ENCODE results near the gene MAGEA3. TPM values are rescaled to one million over a fixed set of nuclear protein-coding genes. Genes with fewer than 3 reads are reported as not detected.
"Not testable (repeated sequence)": the region's sequence is repeated elsewhere in the genome, so short reads cannot be mapped to it uniquely, and the experiment has no call there.

Gene MAGEA3
- polyA plus RNA-seq, 4 donors = not detected

DNA sequence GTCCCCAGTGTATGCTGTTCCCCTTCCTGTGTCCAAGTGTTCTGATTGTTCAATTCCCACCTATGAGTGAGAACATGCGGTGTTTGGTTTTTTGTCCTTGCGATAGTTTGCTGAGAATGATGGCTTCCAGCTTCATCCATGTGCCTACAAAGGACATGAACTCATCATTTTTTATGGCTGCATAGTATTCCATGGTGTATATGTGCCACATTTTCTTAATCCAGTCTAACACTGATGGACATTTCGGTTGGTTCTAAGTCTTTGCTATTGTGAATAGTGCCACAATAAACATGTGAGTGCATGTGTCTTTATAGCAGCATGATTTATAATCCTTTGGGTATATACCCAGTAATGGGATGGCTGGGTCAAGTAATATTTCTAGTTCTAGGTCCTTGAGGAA lies 23.9 kb upstream of the MAGEA3 start:
- H3K4me3 ChIP-seq (ENCODE audit: low read depth in 1 of 3, low read length in 3 of 3); H3K36me3 ChIP-seq (ENCODE audit: control insufficient read depth in 3 of 3, insufficient read depth in 2 of 3, low read depth in 1 of 3, low read length in 3 of 3); H3K4me1 ChIP-seq (ENCODE audit: control insufficient read depth in 3 of 3, insufficient read depth in 2 of 3, low read depth in 1 of 3, low read length in 2 of 3); H3K27ac ChIP-seq (ENCODE audit: low read depth in 1 of 3, low read length in 2 of 3); FAIRE-seq; H3K9me3 ChIP-seq (ENCODE audit: control insufficient read depth in 2 of 2, insufficient read depth in 1 of 2, low read depth in 1 of 2, low read length in 1 of 2); DNase-seq; H3K27me3 ChIP-seq (ENCODE audit: control insufficient read depth in 3 of 3, insufficient read depth in 3 of 3, low read length in 3 of 3): not testable (repeated sequence)
- 87 to 94% (median 91%) methylated on average over 3 of the region's 3 CpGs for WGBS, 3 donors

DNA sequence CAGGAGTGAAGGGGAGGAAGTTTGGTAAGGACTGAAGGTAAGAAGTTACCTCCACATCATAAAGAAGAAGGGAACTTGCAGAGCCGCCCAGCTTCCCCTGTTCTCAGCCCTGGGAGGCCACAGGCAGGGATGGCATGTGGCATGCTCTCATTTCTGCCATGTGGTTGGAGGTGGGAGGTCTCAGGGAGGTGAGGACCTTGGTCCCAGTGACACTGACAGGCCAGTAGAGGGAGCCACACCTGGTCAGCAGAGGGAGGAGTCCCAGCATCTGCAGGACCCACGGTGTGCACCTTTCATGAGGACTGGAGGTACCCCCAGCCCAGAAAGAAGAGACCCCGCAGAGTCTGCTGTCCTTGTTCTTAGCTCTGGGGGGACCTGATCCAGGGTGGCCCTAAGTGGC lies 17.6 kb upstream of the MAGEA3 start:
- not testable (repeated sequence) for H3K27me3 ChIP-seq (ENCODE audit: control insufficient read depth in 3 of 3, insufficient read depth in 3 of 3, low read length in 3 of 3); FAIRE-seq; H3K36me3 ChIP-seq (ENCODE audit: control insufficient read depth in 3 of 3, insufficient read depth in 2 of 3, low read depth in 1 of 3, low read length in 3 of 3); H3K9me3 ChIP-seq (ENCODE audit: control insufficient read depth in 2 of 2, insufficient read depth in 1 of 2, low read depth in 1 of 2, low read length in 1 of 2); H3K4me1 ChIP-seq (ENCODE audit: control insufficient read depth in 3 of 3, insufficient read depth in 2 of 3, low read depth in 1 of 3, low read length in 2 of 3); H3K4me3 ChIP-seq (ENCODE audit: low read depth in 1 of 3, low read length in 3 of 3); DNase-seq; H3K27ac ChIP-seq (ENCODE audit: low read depth in 1 of 3, low read length in 2 of 3)
- WGBS, 3 donors = no CpG with 5 or more reads among the region's 3 CpGs

DNA sequence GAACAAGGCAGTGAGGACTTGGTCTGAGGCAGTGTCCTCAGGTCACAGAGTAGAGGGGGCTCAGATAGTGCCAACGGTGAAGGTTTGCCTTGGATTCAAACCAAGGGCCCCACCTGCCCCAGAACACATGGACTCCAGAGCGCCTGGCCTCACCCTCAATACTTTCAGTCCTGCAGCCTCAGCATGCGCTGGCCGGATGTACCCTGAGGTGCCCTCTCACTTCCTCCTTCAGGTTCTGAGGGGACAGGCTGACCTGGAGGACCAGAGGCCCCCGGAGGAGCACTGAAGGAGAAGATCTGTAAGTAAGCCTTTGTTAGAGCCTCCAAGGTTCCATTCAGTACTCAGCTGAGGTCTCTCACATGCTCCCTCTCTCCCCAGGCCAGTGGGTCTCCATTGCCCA lies 1.8 kb downstream of the MAGEA3 start:
- not testable (repeated sequence) for H3K27me3 ChIP-seq (ENCODE audit: control insufficient read depth in 3 of 3, insufficient read depth in 3 of 3, low read length in 3 of 3); H3K9me3 ChIP-seq (ENCODE audit: control insufficient read depth in 2 of 2, insufficient read depth in 1 of 2, low read depth in 1 of 2, low read length in 1 of 2); DNase-seq; H3K36me3 ChIP-seq (ENCODE audit: control insufficient read depth in 3 of 3, insufficient read depth in 2 of 3, low read depth in 1 of 3, low read length in 3 of 3); H3K4me3 ChIP-seq (ENCODE audit: low read depth in 1 of 3, low read length in 3 of 3); H3K4me1 ChIP-seq (ENCODE audit: control insufficient read depth in 3 of 3, insufficient read depth in 2 of 3, low read depth in 1 of 3, low read length in 2 of 3); FAIRE-seq; H3K27ac ChIP-seq (ENCODE audit: low read depth in 1 of 3, low read length in 2 of 3)
- 73 to 97% (median 95%) methylated on average over 4 of the region's 5 CpGs for WGBS, 3 donors

DNA sequence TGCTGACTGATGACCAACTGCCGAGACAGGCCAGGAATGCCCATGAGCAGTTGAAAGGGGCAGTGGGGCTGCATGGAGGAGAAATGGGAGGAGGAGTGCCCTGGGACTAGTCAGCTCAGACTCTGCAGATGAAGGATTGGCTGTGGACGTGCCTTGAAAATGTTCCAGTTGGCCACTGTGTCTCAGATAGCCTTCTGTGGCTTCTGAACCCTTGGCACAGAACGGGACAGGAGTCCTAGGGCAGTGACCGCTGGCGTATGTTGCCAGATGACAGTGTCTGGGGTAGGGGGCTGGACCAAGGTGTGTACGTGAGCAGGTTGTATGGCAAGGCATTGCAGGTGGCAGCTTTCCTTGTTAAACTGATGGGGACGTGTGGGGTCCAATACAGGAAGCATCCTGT lies 7.9 kb downstream of the MAGEA3 start:
- DNase-seq, FAIRE-seq: not testable (repeated sequence)
- WGBS, 3 donors = 81 to 89% (median 84%) methylated on average over 2 to 4 of the region's 7 CpGs

DNA sequence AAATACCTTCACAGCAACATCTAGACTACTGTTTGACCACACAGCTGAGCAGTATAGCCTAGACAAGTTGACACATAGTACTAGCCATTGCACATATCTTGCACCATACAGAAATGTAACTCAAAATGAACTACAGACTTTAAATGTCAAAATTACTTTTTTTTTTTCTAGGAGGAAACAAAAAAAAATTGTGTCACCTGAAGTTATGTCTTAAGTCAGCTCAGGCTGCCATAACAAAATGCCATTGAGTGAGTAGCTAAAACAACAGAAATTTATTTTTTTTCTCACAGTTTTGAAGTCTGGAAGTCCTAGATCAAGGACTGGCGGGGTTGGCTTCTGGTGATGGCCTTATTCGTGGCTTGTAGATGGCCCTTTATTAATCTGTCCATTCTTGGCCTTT lies 10.6 kb downstream of the MAGEA3 start, which contains the start of gene CSAG2:
CSAG2 (minus strand) TSS at position 101 of the 400 bp plus-strand sequence. CDS start 161 bp downstream, outside the sequence.
- not testable (repeated sequence) for H3K4me3 ChIP-seq (ENCODE audit: low read depth in 1 of 3, low read length in 3 of 3); FAIRE-seq; H3K4me1 ChIP-seq (ENCODE audit: control insufficient read depth in 3 of 3, insufficient read depth in 2 of 3, low read depth in 1 of 3, low read length in 2 of 3); H3K36me3 ChIP-seq (ENCODE audit: control insufficient read depth in 3 of 3, insufficient read depth in 2 of 3, low read depth in 1 of 3, low read length in 3 of 3); DNase-seq; H3K27me3 ChIP-seq (ENCODE audit: control insufficient read depth in 3 of 3, insufficient read depth in 3 of 3, low read length in 3 of 3); H3K9me3 ChIP-seq (ENCODE audit: control insufficient read depth in 2 of 2, insufficient read depth in 1 of 2, low read depth in 1 of 2, low read length in 1 of 2); H3K27ac ChIP-seq (ENCODE audit: low read depth in 1 of 3, low read length in 2 of 3)
- no CpG with 5 or more reads among the region's 2 CpGs for WGBS, 3 donors

More for the DNA sequence above, 7.9 kb downstream of the MAGEA3 start:
- H3K4me1 ChIP-seq (ENCODE audit: control insufficient read depth in 3 of 3, insufficient read depth in 2 of 3, low read depth in 1 of 3, low read length in 2 of 3); H3K4me3 ChIP-seq (ENCODE audit: low read depth in 1 of 3, low read length in 3 of 3); H3K9me3 ChIP-seq (ENCODE audit: control insufficient read depth in 2 of 2, insufficient read depth in 1 of 2, low read depth in 1 of 2, low read length in 1 of 2); H3K27ac ChIP-seq (ENCODE audit: low read depth in 1 of 3, low read length in 2 of 3); H3K36me3 ChIP-seq (ENCODE audit: control insufficient read depth in 3 of 3, insufficient read depth in 2 of 3, low read depth in 1 of 3, low read length in 3 of 3); H3K27me3 ChIP-seq (ENCODE audit: control insufficient read depth in 3 of 3, insufficient read depth in 3 of 3, low read length in 3 of 3): not testable (repeated sequence)

DNA sequence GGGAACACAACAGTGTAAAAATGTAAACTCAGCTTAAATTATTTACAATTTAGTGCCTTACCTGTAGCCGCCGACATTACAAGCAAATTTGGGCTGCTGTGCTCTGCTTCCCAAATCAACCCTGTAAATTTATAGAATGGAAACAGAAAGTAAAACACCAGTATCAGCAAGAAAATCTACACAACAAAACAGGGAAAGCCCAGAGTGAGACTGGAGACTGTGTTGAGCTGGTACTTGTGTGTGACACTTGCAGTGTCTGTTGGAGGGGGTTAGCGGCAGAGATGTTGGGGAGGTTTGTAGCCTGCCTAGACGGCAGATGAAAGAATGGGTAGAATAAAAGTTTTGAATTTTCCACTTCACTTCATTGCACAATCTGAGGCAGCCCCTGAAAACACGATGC lies 14.6 kb downstream of the MAGEA3 start:
- H3K36me3 ChIP-seq (ENCODE audit: control insufficient read depth in 3 of 3, insufficient read depth in 2 of 3, low read depth in 1 of 3, low read length in 3 of 3); H3K4me1 ChIP-seq (ENCODE audit: control insufficient read depth in 3 of 3, insufficient read depth in 2 of 3, low read depth in 1 of 3, low read length in 2 of 3); H3K9me3 ChIP-seq (ENCODE audit: control insufficient read depth in 2 of 2, insufficient read depth in 1 of 2, low read depth in 1 of 2, low read length in 1 of 2); H3K27ac ChIP-seq (ENCODE audit: low read depth in 1 of 3, low read length in 2 of 3); H3K4me3 ChIP-seq (ENCODE audit: low read depth in 1 of 3, low read length in 3 of 3); H3K27me3 ChIP-seq (ENCODE audit: control insufficient read depth in 3 of 3, insufficient read depth in 3 of 3, low read length in 3 of 3); DNase-seq: not testable (repeated sequence)
- FAIRE-seq = peak; percentile 62
- WGBS, 3 donors = no CpG with 5 or more reads among the region's 5 CpGs

DNA sequence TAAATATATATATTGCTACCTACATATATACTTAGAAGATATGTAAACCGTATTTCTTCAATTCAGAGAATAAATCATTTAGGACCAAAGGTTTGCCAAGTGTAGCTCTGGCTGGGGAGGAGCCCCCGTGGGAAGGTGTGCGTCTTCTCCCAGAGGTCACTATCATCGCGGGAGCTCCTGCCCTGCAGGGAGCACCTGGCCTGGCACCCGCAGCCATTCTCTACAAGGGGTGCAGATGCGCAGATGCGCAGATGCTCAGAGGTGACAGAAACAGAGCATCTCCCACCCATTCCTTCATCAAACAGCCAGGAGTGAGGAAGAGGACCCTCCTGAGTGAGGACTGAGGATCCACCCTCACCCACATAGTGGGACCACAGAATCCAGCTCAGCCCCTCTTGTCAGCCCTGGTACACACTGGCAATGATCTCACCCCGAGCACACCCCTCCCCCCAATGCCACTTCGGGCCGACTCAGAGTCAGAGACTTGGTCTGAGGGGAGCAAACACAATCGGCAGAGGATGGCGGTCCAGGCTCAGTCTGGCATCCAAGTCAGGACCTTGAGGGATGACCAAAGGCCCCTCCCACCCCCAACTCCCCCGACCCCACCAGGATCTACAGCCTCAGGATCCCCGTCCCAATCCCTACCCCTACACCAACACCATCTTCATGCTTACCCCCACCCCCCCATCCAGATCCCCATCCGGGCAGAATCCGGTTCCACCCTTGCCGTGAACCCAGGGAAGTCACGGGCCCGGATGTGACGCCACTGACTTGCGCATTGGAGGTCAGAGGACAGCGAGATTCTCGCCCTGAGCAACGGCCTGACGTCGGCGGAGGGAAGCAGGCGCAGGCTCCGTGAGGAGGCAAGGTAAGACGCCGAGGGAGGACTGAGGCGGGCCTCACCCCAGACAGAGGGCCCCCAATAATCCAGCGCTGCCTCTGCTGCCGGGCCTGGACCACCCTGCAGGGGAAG lies 15.5 kb downstream of the MAGEA3 start, which contains the start of gene MAGEA2B:
MAGEA2B (plus strand) TSS at position 814 of the 973 bp plus-strand sequence. CDS start 2,479 bp downstream, outside the sequence.
- WGBS, 3 donors = no CpG with 5 or more reads among the region's 35 CpGs
- H3K4me1 ChIP-seq (ENCODE audit: control insufficient read depth in 3 of 3, insufficient read depth in 2 of 3, low read depth in 1 of 3, low read length in 2 of 3); FAIRE-seq: not testable (repeated sequence)

DNA sequence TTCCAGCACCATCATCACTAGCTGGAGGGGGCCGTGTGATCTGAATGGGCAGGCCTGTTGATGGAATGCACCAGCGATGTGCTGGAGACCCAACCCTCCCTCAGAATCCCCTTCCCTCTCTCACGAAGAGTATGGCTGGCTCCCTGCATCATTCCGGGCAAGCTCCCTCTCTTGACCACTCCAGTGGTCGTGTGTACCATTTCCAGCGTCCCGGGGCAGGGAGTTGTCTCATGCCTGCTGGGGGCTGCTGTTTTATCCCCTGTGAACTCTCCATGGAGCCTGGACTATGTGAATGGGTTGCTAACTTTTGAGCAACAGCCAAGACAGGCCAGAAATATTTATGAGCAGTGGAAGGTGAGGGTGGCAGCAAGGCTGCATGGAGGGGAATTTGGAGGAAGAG lies 26.8 kb downstream of the MAGEA3 start:
- no peak for FAIRE-seq

More for the DNA sequence above, 15.5 kb downstream of the MAGEA3 start, which contains the start of gene MAGEA2B:
- H3K27me3 ChIP-seq (ENCODE audit: control insufficient read depth in 3 of 3, insufficient read depth in 3 of 3, low read length in 3 of 3); H3K9me3 ChIP-seq (ENCODE audit: control insufficient read depth in 2 of 2, insufficient read depth in 1 of 2, low read depth in 1 of 2, low read length in 1 of 2); H3K4me3 ChIP-seq (ENCODE audit: low read depth in 1 of 3, low read length in 3 of 3); H3K27ac ChIP-seq (ENCODE audit: low read depth in 1 of 3, low read length in 2 of 3); DNase-seq; H3K36me3 ChIP-seq (ENCODE audit: control insufficient read depth in 3 of 3, insufficient read depth in 2 of 3, low read depth in 1 of 3, low read length in 3 of 3): not testable (repeated sequence)

More for the DNA sequence above, 26.8 kb downstream of the MAGEA3 start:
- H3K27ac ChIP-seq (ENCODE audit: low read depth in 1 of 3, low read length in 2 of 3) = no peak overlapping the region
- no peaks in the 10 kb centered on the region for H3K9me3 ChIP-seq (ENCODE audit: control insufficient read depth in 2 of 2, insufficient read depth in 1 of 2, low read depth in 1 of 2, low read length in 1 of 2)
- WGBS, 3 donors = 64 to 75% (median 65%) methylated on average over 6 to 7 of the region's 7 CpGs
- H3K4me1 ChIP-seq (ENCODE audit: control insufficient read depth in 3 of 3, insufficient read depth in 2 of 3, low read depth in 1 of 3, low read length in 2 of 3) = no peaks in the 10 kb centered on the region
- no peak for DNase-seq
- H3K27me3 ChIP-seq (ENCODE audit: control insufficient read depth in 3 of 3, insufficient read depth in 3 of 3, low read length in 3 of 3) = no peaks in the 10 kb centered on the region
- H3K36me3 ChIP-seq (ENCODE audit: control insufficient read depth in 3 of 3, insufficient read depth in 2 of 3, low read depth in 1 of 3, low read length in 3 of 3) = no peaks in the 10 kb centered on the region
- no peak overlapping the region for H3K4me3 ChIP-seq (ENCODE audit: low read depth in 1 of 3, low read length in 3 of 3)
